ENCODE data around the gene LGR6. TPM values are rescaled to one million over a fixed set of nuclear protein-coding genes. Genes with fewer than 3 reads are reported as not detected.

The LGR6 gene
- polyA plus RNA-seq, 1 donor, result 0.90 TPM

- no peak for DNase-seq
Observed at GRCh38 chr1:202200669-202201068, 7.1 kb downstream of the LGR6 start.

DNA sequence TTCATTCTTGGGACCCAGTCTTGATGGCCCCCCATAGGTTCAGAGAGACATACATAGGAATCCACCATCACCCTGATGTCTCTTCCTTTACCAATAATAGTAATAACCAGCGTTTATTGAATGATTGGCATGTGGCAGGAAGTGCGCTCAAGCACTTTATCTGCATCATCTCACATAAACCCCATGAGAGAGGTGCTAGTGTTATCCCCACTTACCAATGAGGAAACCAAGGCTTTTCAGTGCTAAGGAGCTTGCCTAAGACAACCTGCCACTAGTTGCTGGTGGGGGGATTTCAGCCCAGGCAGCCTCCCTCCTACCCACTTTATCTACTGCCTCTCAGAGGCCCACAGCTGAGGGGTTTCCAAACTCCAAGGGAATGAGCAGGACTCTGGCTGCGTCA is 7.7 kb downstream of the LGR6 start:
- DNase-seq, result no peak

DNA sequence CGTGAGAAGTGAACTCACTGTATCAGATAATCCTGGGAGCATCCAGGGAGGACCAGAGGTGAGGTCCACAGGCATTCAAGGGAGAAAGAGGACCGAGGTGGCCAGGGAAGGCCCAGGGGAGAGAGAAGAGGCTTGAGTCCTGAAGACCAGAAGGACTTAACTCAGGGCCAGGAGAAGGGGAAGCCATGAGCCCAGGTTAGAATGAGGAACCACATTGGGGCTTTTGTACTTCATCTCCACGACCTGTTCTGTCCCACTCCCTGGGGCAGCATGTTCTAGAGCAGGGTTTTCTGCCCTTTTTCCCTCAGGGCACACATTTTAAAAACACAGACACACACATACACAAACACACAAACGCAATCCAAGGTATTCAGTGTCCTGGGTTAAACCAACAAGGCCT is 8.4 kb downstream of the LGR6 start:
- no peak for DNase-seq

DNA sequence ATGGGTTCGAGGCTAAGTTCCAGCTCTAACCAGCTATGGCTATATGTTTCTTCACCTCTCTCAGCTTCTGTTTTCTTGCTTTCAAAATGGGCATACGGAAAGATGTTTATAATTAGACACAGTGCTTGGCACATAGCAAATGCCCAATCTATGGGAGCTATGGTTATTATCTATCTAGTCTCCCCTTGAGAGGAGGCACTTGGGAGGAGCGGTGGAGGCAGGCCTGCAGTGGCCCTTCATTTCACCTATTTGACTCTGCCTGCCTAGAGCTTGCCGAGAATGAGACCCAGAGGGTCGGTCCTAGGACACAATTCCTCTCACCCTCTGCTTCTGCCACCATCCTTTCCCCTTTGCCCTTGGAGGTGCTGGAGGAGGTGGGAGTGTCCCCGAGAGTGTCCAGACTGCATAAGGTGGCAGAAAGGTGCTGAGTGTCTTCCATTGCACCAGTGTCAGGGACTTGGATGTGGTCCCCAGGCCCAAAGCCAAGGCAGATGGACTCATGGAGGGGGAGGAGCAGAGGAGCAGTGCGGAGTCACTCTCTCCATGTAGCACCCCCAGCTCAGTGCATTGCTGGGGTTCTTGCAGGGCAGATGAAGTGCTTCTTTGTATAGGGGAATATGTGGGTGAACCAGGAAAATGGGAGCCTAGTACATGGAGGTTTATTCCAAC is 9.0 kb downstream of the LGR6 start:
- no peak for DNase-seq

- no peak for DNase-seq
Observed at GRCh38 chr1:202203238-202204039, 9.8 kb downstream of the LGR6 start.

DNA sequence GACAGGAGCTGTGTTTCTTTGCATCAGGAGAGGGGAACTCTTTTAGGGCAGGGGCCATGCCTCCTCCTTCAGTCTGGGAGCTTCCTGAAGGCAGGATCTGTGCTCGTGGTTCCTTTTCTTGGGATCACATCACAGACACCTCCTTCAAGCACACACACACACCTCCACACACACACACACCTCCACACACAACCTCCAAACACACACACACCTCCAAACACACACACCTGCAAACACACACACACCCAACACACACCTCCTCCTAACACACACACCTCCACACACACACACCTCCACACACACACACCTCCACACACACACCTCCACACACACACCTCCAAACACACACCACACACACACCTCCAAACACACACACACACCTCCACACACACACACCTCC is 10.5 kb downstream of the LGR6 start:
- DNase-seq, result no peak

GRCh38 chr1:202205523-202206190 is 12.1 kb downstream of the LGR6 start:
- DNase-seq, result no peak

DNA sequence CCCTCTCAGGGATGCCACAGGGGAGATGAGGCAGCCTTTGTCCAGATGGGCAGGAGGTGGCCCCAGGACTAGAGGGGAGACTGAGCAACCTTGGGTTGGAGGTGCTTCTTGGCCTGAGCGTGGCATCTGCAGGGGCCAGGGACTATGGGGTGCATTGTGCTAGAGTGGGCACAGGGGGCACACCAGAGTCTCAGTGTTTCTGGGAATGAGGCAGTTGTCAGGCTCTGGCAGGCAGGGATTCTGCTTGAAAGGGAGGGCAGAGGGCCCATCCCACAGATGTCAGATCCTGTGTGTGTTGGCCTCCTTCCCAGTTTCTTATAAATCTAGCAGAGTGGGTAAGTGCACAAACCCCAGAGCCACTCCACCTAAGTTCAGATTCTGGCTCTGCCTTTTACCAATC is 13.7 kb downstream of the LGR6 start:
- DNase-seq, result no peak

GRCh38 chr1:202208351-202208857 is 14.8 kb downstream of the LGR6 start:
- no peak for DNase-seq

DNA sequence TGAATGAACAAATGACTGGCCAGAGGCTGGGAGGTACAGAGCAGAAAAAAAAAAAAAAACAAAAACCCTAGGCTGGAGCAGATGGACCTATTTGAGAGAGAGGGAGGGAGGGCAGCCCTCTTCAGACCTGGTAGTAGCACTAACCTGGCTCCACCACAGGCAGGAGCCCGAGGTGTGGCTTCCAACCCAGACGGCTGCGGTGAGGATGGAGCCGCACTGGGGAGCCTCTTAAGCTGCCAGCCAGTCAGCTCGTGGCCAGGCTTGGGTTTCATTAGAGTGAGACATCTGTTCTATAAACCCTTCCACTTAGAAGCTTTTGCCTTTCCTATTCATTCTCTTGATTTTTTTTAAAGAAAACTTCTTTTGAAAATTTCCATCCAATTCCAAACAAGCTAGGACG is 16.8 kb downstream of the LGR6 start:
- no peak for DNase-seq

GRCh38 chr1:202210969-202211368 is 17.4 kb downstream of the LGR6 start:
- no peak for DNase-seq

DNA sequence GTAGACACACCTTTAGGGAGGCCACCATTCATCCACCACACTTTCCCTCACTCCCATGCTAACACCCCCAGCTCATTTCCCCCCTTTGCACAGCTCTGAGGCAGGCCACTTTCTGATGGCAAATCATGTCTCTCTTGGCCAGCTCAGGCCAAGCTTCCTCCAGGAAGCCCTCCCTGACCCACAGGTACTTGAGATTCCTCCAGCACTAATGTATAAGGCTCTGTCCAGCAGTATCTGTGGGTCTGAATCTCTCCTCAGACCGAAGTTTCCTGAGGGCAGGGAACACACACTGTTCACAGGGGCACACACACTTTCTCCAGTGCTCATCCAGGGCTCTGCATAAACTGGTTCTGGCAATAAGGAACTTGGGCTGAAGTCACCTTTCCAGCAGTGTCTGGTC is 19.2 kb downstream of the LGR6 start:
- no peak for DNase-seq

GRCh38 chr1:202213361-202214088 is 19.9 kb downstream of the LGR6 start:
- no peak for DNase-seq

DNA sequence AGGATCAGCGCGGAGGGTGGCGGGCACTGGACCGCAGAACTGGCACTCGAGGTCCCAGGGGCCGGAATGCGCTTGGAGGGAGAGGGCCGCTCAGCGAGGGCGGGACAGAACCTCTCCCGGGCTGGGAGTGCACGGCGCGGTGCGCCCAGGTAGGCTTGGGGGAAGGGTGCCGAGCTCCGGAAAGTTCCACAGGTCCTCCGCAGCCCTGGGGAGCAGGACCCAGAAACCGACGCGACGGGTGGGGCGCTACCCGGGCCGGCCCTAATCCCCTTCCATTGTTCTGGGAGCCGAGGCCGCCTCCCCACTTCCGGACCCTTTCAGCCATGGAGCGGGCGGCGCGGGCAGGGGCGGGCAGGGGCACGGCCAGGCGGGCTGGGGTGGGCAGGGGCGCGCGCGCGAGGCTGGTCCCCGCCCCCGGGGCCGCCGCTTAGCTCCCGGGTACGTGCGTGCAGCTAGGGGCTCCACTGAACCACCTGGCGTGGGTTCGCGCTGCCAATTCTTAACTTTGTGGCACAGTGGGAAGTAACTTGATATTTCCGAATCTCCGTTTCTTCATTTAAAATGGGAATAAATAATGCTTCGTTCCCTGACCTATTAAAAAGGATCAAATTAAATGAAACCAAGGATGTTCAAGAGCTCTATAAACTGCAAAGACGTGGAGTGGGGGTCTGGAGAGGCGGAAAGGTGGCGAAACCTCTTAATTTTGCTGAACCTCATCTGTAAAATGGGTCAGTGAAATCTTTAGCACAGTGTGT is 20.7 kb downstream of the LGR6 start:
- DNase-seq, result no peak

DNA sequence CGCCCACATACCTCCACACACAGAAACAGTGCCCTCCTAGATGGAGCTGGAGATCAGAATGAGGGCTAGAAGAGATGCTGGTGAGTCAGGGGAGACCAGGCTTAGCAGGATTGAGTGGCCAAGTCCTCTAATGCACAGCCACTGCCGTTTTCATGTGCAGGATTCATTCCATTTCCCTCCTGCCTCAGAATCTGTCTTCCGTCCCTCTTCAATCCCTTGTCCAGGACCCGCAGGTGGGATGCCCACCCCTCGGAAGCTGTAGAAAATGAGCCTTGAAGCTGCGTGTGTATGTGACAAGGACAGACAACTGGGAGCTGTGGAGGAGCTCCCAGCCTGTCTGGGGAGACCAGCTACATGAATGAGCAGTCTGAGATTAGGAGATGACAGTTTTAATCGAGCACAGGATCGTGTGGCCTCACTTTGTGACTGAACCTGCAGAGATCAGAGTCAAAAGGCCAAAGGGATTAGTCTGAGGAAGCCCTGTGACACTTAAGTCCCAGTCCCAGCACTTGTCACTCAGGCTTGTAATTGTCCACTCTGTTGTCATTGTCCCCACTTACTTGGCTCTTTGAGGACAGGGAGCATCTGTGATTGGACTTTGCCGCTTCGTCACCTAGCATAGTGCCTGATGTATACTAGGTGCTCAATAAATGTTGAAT is 22.0 kb downstream of the LGR6 start:
- no peak for DNase-seq

- no peak for DNase-seq
Observed at GRCh38 chr1:202216691-202217090, 23.1 kb downstream of the LGR6 start.

GRCh38 chr1:202217516-202217915 is 23.9 kb downstream of the LGR6 start:
- DNase-seq, result no peak

- DNase-seq, result no peak
Observed at GRCh38 chr1:202217951-202218350, 24.4 kb downstream of the LGR6 start.

- no peak for DNase-seq
Observed at GRCh38 chr1:202220733-202221132, 27.1 kb downstream of the LGR6 start.

DNA sequence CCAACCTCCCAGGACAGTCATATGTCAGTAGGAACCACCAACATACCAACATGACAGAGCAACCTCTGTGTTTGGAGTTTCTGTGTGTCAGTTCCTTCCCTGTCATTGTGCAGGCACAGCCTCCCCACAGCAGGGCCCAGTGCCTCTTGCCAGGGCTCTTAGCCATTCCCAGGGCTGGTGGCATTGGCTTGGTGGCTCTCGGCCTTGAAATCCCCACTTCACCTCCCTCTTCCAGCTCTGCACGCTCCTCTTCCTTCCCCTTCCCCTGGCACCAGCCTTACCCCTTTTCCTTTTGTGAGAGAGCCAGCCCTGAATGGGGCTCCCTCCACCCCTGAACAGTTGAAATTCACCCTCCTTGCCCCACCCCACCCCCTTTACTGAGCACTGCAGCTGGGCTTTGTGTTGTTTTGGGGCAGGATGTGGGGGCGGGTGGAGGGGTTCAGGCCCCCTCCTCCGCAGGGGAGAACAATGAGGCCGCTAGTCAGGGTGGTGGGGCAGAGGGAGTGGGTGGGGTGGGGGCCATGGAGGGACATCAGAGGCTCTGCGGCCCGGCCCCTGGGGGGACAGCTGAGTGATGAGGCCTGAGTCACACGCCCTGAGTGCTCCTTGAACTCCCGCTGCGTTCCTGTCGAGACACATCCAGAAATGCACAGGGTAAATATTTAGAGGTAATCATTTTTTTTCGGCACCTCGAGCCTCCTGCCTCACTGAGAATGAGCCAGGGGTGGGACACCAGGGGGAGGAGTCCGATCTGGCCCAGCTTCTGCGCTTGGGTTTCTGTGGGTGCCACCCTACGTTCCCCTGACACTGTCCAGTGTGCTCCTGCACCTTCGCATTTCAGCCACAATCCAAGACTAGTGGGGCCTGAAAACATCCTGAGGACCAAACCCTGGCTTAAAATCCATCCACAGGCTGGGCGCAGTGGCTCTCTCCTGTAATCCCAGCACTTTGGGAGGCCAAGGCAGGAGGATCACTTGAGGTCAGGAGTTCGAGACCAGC is 28.6 kb downstream of the LGR6 start:
- no peak for DNase-seq

Data from left kidney (tissue), 2 donors.